Prostate gland (tissue), 2 donors: ENCODE data around the gene GPATCH4.

Source experiments
- POLR2A ChIP-seq: fragments of 450-650 bp; IDR thresholded peaks from one replicate; pipeline ENCODE4 v1.6.1; 2016; ENCODE audit warnings: antibody characterized with exemption, mild to moderate bottlenecking
- TF ChIP-seq, protein P1 (sequence below), 4 experiments: fragments of 200-600 bp in 2 of 4; fragments of 450-650 bp in 2 of 4; sonication (generic) in 2 of 4; IDR thresholded peaks; 1 replicate in 3 of 4; 2 replicates in 1 of 4; pipeline ENCODE4 v1.5.1; 2016 to 2019; ENCODE audit warnings: antibody characterized with exemption in 4 of 4, mild to moderate bottlenecking in 2 of 4, moderate library complexity in 2 of 4

DNA sequence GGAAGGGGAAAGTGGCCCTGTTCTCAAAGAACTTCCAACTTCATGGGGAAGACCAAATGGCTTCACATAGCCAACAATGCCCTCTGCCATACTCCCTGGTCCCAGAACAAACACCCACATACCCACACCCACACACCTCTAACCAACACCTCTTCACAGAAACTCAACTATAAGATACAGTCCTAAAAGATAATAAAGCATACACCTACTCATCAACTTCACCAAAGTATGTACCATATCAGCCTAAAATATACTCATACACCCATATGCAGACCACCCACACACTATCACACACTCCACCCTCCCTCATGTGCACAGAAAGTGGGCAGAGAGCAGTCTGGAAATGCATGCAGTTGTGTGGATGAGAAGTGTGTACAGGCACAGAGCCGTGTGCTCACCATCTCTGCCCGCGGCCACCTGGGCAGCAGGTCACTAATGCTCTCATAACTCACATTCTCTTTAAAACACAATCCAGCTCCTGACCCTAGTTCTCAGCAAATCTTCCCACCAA lies 56.6 kb downstream of the GPATCH4 start:
- no peak for TF ChIP-seq POLR2A
- TF ChIP-seq, protein P1, sequence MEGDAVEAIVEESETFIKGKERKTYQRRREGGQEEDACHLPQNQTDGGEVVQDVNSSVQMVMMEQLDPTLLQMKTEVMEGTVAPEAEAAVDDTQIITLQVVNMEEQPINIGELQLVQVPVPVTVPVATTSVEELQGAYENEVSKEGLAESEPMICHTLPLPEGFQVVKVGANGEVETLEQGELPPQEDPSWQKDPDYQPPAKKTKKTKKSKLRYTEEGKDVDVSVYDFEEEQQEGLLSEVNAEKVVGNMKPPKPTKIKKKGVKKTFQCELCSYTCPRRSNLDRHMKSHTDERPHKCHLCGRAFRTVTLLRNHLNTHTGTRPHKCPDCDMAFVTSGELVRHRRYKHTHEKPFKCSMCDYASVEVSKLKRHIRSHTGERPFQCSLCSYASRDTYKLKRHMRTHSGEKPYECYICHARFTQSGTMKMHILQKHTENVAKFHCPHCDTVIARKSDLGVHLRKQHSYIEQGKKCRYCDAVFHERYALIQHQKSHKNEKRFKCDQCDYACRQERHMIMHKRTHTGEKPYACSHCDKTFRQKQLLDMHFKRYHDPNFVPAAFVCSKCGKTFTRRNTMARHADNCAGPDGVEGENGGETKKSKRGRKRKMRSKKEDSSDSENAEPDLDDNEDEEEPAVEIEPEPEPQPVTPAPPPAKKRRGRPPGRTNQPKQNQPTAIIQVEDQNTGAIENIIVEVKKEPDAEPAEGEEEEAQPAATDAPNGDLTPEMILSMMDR (IDR thresholded peaks at IDR 0.05): no peak
